Activated CD8-positive, alpha-beta memory T cell treated with anti-CD3 and anti-CD28 coated beads for 24 hours (primary cell): ENCODE data around the gene ME1.

Source experiments
- DNase-seq: peaks from one replicate; pipeline ENCODE4 v3.0.0-alpha.2; 2020

ME1 gene

GRCh38 chr6:83185096-83185495 lies 245.8 kb downstream of the ME1 start:
- DNase-seq, result no peak

GRCh38 chr6:83183082-83183828 lies 247.6 kb downstream of the ME1 start:
- DNase-seq, result no peak

GRCh38 chr6:83182114-83182513 lies 248.7 kb downstream of the ME1 start:
- DNase-seq, result no peak

GRCh38 chr6:83180426-83180950 lies 250.4 kb downstream of the ME1 start:
- DNase-seq, result no peak

- no peak for DNase-seq
These were observed 254.6 kb downstream of the ME1 start for GRCh38 chr6:83176246-83176645.

- DNase-seq, result no peak
These were observed 261.3 kb downstream of the ME1 start for GRCh38 chr6:83169511-83169910.

GRCh38 chr6:83169106-83169505 lies 261.7 kb downstream of the ME1 start:
- no peak for DNase-seq

GRCh38 chr6:83168556-83168955 lies 262.3 kb downstream of the ME1 start:
- no peak for DNase-seq

- DNase-seq, result no peak
These were observed 263.0 kb downstream of the ME1 start for GRCh38 chr6:83167726-83168278.
